Nephron (organoid): ENCODE data around the gene ETHE1.
A peak's percentile ranks its signal among the peaks of the same experiment; 100 is the strongest.

Experiments
- H3K27ac Mint-ChIP-seq, 3 experiments: 2 replicates each; pipeline ENCODE4 v1.8.0; 2020; ENCODE audit warnings: mixed read lengths in 3 of 3, mild to moderate bottlenecking in 2 of 3, moderate library complexity in 1 of 3
- H3K27me3 Mint-ChIP-seq: 2 replicates; pipeline ENCODE4 v1.8.0; 2021; ENCODE audit warnings: low read depth, mild to moderate bottlenecking, moderate library complexity, mixed read lengths
- H3K36me3 Mint-ChIP-seq: 2 replicates; pipeline ENCODE4 v1.8.0; 2020; ENCODE audit warnings: low read depth, mixed read lengths
- H3K4me1 Mint-ChIP-seq: 2 replicates; pipeline ENCODE4 v1.8.0; 2020; ENCODE audit warnings: mixed read lengths
- H3K4me3 Mint-ChIP-seq, 3 experiments: 2 replicates each; pipeline ENCODE4 v1.8.0; 2020; ENCODE audit warnings: mild to moderate bottlenecking in 3 of 3, mixed read lengths in 3 of 3, moderate library complexity in 2 of 3
- H3K9me3 Mint-ChIP-seq: 2 replicates; pipeline ENCODE4 v1.8.0; 2020; ENCODE audit warnings: mixed read lengths
- CTCF ChIP-seq, 3 experiments: fragments of 200-600 bp; sonication (generic); IDR thresholded peaks; one replicate each; pipeline ENCODE4 v1.5.0; 2021; ENCODE audit warnings: antibody characterized with exemption in 3 of 3; ENCODE audit not compliant: unreplicated experiment in 3 of 3

Gene ETHE1

GRCh38 chr19:43507880-43508279 lies 19.1 kb downstream of the ETHE1 start:
- no peak for TF ChIP-seq CTCF (IDR thresholded peaks at IDR 0.05; ENCODE audit: unreplicated experiment in 3 of 3)
- Mint-ChIP-seq H3K27ac (peak overlapping the region in 2 of 3 experiments; percentile 28 to 45), H3K9me3 (no peaks in the 10 kb centered on the region), H3K4me3 (peak overlapping the region in 2 of 3 experiments; percentile 27 to 45), H3K27me3 (peaks cover 10% of the 10 kb centered on the region), H3K36me3 (peaks cover 41% of the 10 kb centered on the region), H3K4me1 (peaks cover 18% of the 10 kb centered on the region)

GRCh38 chr19:43506629-43507028 lies 20.4 kb downstream of the ETHE1 start:
- Mint-ChIP-seq H3K4me1 (peaks cover 22% of the 10 kb centered on the region), H3K27ac (no peak overlapping the region), H3K9me3 (no peaks in the 10 kb centered on the region), H3K36me3 (peaks cover 28% of the 10 kb centered on the region), H3K27me3 (peaks cover 15% of the 10 kb centered on the region), H3K4me3 (no peak overlapping the region)
- TF ChIP-seq CTCF (IDR thresholded peaks at IDR 0.05; ENCODE audit: unreplicated experiment in 3 of 3): no peak

- Mint-ChIP-seq H3K4me3 (peak overlapping the region; percentile 45 to 59 (median 53)), H3K27ac (no peak overlapping the region), H3K9me3 (no peaks in the 10 kb centered on the region), H3K27me3 (peaks cover 15% of the 10 kb centered on the region), H3K36me3 (peaks cover 23% of the 10 kb centered on the region), H3K4me1 (peaks cover 27% of the 10 kb centered on the region)
- TF ChIP-seq CTCF (IDR thresholded peaks at IDR 0.05; ENCODE audit: unreplicated experiment in 3 of 3): no peak
These were observed 21.1 kb downstream of the ETHE1 start for GRCh38 chr19:43505941-43506340.

- no peak for TF ChIP-seq CTCF (IDR thresholded peaks at IDR 0.05; ENCODE audit: unreplicated experiment in 3 of 3)
- no peak overlapping the region for H3K27ac Mint-ChIP-seq
- H3K9me3 Mint-ChIP-seq: no peaks in the 10 kb centered on the region
- H3K36me3 Mint-ChIP-seq: peaks cover 21% of the 10 kb centered on the region
- peaks cover 15% of the 10 kb centered on the region for H3K27me3 Mint-ChIP-seq
- H3K4me1 Mint-ChIP-seq: peaks cover 31% of the 10 kb centered on the region
- peak overlapping the region; percentile 46 to 98 (median 92) for H3K4me3 Mint-ChIP-seq
These were observed 21.9 kb downstream of the ETHE1 start for GRCh38 chr19:43505186-43505456.

- Mint-ChIP-seq H3K4me3 (peak within 1 kb of the TSS; percentile 92 to 98 (median 92)), H3K36me3 (peaks cover 16% of the 10 kb centered on the region), H3K27me3 (peaks cover 15% of the 10 kb centered on the region), H3K27ac (peak within 1 kb of the TSS; percentile 77 to 93 (median 84)), H3K4me1 (peaks cover 31% of the 10 kb centered on the region), H3K9me3 (no peaks in the 10 kb centered on the region)
- no peak for TF ChIP-seq CTCF (IDR thresholded peaks at IDR 0.05; ENCODE audit: unreplicated experiment in 3 of 3)
These were observed 22.4 kb downstream of the ETHE1 start, which contains the start of gene PHLDB3 for GRCh38 chr19:43504426-43505185. Gene PHLDB3 (minus strand): TSS chr19:43504746. CDS start chr19:43504118, 628 bp downstream.
